Endometrial microvascular endothelial cells (primary cell): ENCODE measurements around the gene METRN. TPM values are rescaled to one million over a fixed set of nuclear protein-coding genes. Genes with fewer than 3 reads are reported as not detected.
"Not testable (repeated sequence)": the region's sequence is repeated elsewhere in the genome, so short reads cannot be mapped to it uniquely, and the experiment has no call there.

Experiments
- in situ Hi-C: cut with HindIII; loops from 2 replicates; pipeline ENCODE4 v1.10.0; 2017; ENCODE audit warnings: low sequenced_read_pairs, low pct_unique_long_range_greater_than_20kb; ENCODE audit errors: inconsistent ontology term
- total RNA-seq: library from RNA; depleted of rRNA; stranded (reverse); fragments of >200 nt; gene quantifications from one replicate; pipeline ENCODE4 v1.2.3, GENCODE V29; 2015; ENCODE audit errors: inconsistent ontology term

Gene METRN
- total RNA-seq, 1 donor from 2014 or later = 17.2 TPM

DNA sequence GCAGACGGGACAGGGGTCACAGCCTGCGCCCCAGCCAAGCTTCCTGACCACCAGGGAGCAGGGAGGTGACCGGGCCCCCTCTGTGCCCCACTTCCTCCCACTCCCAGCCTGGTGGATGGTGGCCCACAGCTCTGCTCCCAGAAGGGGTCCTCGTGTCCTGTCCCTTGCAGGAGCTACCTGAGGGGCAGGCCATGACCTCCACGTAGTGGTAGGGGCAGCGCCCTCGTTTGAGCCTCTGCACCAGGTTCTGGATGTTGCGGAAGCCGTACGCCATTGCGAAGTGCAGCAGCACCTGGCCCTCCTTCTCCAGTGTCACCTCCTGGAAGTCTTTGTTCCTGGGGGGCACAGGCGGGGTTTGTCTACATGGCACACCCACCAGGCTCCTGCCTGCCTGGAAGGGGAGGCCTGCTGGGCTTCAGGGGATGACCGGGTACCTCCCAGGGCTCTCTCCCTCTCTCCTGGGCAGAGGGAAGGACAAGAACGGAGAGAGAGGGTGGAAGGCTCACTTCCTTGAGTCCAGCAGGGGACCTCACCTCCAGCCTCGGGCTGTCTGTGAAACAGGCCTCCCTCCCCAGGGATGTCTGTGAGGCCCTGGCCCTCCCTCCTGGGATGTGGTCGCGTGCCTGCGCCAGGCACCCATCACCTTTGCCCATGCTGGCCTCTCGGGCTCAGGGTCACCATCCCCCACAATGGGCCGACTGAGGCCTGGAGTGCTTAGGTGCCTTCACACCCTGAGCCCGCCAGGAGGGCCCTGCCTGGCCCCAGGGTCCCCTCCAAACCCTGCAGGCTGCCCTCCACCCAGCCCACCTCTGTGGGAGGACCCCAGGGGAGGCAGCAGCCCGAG lies 16.0 kb downstream of the METRN start:
- in situ Hi-C loops = no loop called here

DNA sequence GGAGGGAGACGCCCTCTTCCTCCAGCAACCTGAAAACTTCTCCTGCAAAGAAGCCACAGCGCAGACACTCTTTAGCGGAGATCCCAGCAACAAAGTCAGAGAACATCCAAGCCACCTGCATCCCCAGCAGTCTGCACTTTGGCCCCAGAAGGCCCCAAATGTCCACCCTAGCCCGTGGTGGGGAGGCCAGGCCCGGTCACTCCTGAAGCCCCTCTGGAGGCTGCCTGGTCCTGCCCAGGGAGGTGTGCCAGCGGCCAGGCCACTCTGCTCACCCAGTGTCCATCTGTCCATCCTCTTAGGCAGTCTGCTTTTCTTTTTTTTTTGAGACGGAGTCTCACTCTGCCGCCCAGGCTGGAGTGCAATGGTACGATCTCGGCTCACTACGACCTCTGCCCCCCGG lies 17.4 kb downstream of the METRN start:
- in situ Hi-C loops = no loop called here

- in situ Hi-C loops = no loop called here
These were observed 18.0 kb downstream of the METRN start for GRCh38 chr16:732936-733335.

- in situ Hi-C loops = no loop called here
These were observed 18.7 kb downstream of the METRN start for GRCh38 chr16:733382-734207.

DNA sequence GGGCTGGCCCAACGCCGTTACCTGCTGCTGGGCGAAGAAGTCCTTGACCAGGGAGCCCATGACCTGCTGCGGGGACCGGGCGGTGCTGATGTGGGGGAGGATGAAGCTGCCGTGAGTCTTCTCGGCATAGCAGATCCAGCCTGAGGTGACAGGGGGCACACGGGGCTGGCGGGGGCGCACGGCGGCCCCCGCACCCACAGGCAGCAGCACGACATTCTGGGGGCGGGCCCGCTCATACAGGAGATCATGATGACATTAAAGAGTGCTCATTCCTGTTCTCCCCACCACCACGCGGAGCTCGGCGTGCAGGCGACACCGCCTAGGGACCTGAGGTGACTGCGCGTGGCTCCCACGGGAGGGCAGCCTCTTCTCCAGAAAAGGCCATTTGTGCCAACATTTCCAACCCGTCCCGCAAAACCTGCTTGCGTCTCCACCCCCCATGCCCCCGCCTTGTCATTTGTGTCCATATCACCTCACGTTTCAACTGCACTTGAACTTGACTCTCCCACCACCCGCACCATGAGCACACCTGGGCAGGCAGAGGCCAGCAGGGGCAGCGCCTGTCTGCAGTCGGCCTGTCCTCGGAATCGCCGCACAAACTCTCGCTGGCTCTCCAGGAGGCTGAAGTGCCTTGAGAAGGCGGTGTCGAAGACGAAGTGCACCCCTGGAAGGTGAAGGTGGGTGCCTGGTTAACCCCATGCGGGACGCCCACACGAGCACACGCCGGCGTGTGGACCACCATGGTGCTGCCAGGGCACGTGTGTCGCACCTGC lies 19.5 kb downstream of the METRN start:
- in situ Hi-C loops = no loop called here

DNA sequence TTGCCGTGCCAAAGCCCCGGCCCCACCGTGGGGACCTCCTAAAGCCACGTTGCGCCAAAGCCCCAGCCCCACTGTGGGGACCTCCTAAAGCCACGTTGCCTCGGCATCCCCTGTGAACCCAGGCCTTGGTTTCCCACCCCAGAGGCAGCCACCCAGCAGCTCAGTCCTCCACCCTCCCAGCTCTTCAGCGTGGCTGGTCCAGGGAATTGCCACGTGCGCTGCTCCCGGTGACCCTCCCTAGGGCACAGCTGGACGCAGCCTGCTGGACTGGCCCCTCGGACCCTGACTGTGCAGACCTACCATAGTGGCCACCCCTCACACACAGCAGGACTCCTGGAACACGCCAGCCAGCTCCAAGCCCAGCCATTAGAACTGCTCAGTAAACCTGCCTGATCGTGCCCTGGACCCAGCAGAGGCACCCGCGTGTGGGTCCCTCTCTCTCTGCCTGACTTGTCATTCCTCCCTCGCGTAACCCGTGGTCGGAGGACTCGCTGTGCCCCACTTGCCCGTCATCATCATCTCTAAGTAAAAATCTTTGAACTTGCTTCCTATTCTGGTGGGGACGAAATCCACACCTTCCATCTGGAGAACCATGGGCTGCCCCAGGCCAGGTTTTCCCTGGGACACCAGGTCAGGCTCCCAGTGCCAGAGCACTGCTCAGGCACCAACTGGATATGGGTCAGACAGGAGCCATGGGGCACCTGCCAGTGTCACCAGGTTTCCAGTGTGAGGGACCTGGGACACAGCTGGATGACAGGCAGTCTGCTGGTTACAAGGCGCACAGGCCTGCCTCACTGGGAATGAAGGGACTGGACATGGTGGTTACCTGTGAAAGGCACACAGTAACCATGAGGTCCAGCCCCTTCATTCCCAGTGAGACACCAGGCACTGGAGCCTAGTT lies 20.3 kb downstream of the METRN start:
- in situ Hi-C loops = no loop called here

- in situ Hi-C loops = no loop called here
These were observed 21.1 kb downstream of the METRN start for GRCh38 chr16:735982-736453.

DNA sequence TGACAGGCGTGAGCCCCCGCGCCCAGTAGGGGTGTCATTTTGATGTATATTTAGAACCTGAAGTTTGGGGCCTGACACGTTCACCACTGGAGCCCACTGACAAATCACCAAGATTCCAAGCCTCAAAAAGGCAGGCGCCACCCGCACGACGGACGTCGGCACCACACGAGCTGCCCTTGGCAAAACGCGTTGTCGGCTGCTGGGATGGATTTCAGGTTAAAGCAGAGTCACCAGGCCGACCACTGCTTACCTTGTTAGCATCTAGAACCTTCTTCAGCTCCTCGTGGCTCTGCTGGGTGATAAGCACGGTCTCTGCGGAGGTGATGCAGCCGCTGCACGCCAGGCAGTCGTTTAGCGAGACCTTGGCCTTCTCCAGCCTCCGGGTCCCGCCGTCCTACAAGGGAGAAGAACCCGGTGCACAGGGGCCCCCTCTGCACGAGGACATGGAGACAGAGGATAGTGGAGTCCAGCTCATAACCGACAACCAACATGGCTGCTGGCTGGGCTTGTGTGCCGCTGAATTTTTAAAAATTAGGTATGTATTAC lies 22.1 kb downstream of the METRN start:
- in situ Hi-C loops = no loop called here

DNA sequence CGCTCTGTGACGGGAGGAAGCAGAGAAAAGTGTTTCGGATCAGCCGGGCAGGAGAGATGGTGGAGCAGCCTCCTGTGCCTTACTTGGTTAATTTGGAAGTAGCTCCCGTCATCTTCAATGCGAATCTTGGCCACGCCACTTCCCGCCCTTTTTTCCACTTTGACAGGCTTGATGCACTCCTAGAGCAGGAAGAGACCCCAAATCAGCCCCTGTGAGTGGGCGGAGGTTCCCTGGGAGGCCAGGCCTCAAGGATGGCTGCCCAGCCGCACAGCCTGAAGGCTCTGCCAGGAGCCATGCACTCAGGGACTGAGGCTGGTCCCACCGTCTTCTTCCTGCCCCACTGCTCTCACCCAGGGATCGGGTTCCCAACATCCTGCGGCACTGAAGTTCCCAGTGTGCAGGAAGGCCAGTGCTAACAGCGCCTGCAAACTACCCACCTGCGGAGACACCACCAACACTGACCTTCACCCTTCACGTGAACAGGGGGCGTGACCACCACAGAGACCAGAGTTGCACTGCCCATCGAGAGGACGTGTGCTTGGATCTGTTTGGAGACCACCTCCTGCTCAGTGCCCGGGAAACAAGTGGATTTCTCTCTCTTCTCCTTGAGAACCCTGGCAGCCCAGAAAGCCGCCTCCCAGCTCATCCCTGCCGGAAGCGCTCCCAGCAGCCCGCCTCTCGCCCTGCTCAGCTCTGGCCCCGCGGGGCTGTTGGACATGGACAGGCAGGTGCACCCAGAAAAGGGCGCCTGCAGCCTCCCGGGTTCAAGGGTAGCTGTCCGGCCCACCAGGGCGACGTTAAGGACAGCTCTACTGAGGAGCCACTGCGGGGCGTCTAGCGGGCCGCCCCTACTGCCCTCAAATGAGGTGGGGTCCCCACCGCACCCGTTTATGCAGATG lies 24.9 kb downstream of the METRN start:
- in situ Hi-C loops = no loop called here

DNA sequence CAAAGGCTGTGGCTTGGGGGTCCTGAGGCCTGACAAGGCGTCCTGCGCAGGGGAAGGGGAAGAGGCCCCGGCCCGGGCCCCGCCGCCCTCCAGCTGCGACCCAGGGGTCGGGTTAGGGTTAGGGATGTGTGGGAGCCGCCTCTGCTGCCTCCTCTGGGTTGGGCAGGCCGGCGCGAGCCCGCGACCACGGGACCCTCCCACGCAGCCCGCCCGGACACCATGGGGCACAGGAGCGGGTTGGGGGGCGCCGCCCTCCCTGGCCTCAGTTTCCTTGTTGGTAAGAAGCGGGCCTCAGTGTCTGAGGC lies 25.5 kb downstream of the METRN start:
- in situ Hi-C loops = no loop called here

- in situ Hi-C loops = no loop called here
These were observed 26.0 kb downstream of the METRN start, which contains the start of gene CIAO3 for GRCh38 chr16:740764-741505. Gene CIAO3 (minus strand): TSS chr16:740997. CDS start chr16:740985, 12 bp downstream.

GRCh38 chr16:741986-742629 lies 27.2 kb downstream of the METRN start:
- in situ Hi-C loops = no loop called here

GRCh38 chr16:742894-743293 lies 28.0 kb downstream of the METRN start:
- in situ Hi-C loops = not testable (repeated sequence)

DNA sequence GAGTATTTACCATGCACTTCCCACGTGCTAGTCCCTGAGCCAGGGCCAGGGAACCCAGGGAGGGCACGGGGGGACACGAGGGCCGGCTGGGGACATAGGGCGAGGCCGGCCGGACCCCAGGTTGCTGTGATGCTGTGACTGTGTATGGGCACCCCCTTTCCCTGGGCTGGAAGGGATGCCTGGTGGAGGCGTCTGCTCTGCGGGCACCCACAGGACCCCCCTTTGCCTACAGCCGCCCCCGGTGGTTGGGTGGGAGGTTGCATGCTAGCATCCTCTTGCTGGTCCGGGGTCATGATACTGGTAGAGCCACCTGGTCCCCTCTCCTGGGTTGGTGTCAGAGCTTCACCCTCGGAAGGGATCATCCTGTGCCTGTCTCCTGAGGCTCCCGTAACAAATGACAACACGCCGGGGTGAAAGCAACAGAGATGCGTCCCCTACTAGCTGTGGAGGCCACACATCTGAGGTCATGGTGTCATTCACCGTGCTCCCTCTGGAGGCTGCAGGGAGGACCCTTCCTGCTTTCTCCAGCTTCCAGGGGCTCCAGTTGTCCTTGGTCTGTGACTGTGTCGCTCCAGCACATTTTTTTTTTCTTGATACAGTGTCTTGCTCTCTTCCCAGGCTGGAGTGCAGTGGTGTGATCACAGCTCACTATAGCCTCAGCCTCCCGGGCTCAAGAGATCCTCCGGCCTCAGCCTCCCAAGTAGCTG lies 29.0 kb downstream of the METRN start:
- in situ Hi-C loops = no loop called here

- in situ Hi-C loops = no loop called here
These were observed 30.8 kb downstream of the METRN start for GRCh38 chr16:745739-746138.

- in situ Hi-C loops = no loop called here
These were observed 31.7 kb downstream of the METRN start for GRCh38 chr16:746637-747036.
